GM21528 (cell line): Measurements from ENCODE around the gene ZSCAN1.

Source experiments
- ATAC-seq: cut with Tn5 transposase; IDR thresholded peaks from one replicate; pipeline ENCODE4 v1.9.1; 2021; ENCODE audit warnings: mild to moderate bottlenecking, moderate library complexity; ENCODE audit not compliant: unreplicated experiment, low FRiP score

ZSCAN1 gene

GRCh38 chr19:58038688-58039204 is 4.9 kb downstream of the ZSCAN1 start:
- ATAC-seq = no peak

GRCh38 chr19:58040751-58041525 is 7.1 kb downstream of the ZSCAN1 start:
- no peak for ATAC-seq

DNA sequence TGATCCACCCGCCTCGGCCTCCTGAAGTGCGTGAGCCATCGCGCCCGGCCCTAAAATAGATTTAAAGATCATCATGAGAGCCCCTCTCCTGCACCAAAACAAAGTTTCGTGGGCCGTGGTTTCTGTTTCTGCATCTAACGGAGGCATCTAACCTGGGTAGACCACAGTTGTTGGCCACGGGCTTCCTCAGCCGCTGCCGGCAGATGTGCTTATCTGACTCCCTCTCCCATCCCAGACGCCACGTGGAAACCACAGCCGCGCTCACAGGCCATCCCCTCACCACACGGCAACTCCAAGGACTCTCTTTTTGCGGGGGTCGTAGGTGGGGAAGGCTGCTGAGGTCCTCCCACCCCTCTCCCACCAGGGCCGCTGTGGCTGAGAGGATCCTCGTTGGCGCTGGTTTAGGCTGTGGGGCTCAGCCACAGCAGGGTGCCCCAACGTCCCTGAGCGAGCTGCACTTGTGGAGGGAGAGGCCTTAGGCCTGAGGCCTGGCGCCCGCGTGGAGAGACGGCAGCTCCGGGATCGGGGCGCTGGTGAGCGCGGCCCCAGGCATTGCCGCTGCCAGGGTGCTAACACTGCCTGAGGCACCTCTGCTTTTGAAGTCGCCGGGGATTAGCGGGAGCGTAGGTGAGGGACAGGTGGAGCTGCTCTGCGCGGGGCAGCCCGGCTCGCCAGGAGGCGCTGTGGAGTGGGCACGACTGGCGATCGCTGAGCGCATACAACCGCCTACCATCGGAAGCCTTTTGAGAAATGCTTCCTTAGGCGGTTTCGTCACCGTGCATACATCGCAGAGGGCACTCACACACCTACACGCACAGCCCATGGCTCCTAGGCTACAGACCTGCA is 8.9 kb downstream of the ZSCAN1 start:
- ATAC-seq = no peak

GRCh38 chr19:58044391-58044790 is 10.6 kb downstream of the ZSCAN1 start:
- no peak for ATAC-seq

GRCh38 chr19:58044886-58045285 is 11.1 kb downstream of the ZSCAN1 start:
- ATAC-seq = no peak

DNA sequence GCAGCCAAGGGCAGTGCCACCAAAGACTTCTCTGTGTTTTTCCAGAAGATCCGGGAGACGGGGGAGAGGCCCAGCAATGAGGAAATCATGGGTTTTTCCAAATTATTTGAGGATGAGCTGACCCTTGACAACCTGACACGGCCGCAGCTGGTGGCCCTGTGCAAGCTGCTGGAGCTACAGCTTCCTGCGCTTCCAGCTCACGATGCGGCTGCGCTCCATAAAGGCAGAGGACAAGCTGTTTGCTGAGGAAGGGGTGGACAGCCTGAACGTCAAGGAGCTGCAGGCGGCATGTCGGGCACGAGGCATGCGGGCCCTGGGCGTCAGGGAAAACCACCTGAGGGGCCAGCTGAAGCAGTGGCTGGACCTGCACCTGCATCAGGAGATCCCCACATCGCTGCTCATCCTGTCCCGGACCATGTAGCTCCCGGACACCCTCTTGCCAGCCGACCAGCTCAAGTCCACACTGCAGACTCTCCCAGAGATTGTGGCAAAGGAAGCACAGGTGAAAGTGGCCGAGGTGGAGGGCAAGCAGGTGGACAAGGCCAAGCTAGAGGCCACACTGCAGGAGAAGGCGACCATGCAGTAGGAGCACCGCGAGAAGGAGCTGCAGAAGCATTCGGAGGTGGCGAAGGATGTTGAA is 11.7 kb downstream of the ZSCAN1 start:
- no peak for ATAC-seq

- no peak for ATAC-seq
Measured at GRCh38 chr19:58046856-58047255, 13.0 kb downstream of the ZSCAN1 start.

- ATAC-seq = no peak
Measured at GRCh38 chr19:58047672-58048071, 13.8 kb downstream of the ZSCAN1 start.

GRCh38 chr19:58052256-58052655 is 18.4 kb downstream of the ZSCAN1 start:
- no peak for ATAC-seq

GRCh38 chr19:58053480-58054156 is 19.8 kb downstream of the ZSCAN1 start:
- no peak for ATAC-seq

DNA sequence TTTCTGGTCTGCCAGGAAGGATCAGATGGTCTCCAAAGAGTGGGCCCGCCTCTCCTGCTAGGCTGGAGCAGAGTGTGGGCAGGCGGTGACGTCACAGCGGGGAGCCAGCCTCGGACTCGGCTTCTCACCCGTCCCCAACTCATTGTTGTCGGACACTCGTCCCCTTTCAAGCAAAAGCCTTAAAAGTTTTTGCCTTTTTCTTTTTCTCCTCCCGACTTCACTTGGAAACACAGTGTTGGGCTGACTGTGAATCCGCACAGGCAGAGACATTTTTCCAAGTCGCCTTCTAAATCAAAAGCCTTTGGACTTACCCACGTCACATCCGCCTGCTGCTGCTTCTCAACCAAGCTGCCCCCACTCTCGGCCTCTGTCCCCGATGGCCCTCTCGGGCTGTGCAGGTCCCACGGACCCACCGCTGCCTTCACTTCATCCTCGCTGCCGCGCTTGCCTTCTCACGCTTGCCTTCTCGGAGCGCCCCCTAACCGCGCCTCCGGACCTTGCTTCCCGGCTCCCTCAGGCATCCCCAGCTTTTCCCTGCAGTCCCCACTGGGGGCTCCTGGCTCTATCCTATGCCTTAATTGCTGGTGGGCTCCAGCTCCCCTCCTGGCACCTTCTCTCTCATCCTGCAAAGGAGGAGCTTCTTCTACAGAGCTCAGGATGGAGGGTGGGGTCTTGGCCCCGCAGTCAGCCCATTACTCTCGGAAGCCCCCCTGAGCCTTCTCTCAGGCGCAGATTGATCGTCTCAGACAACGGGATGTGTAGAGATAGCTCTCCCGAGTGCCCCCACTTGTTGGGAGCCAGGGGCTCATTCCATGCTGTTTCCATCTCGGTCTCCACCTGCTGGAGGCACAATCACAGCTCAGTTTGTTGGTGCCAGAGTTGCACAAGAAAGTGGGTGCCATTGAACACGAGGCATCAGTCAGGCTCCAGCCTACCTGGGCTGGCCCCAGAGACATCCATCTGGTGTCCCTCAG is 21.4 kb downstream of the ZSCAN1 start:
- no peak for ATAC-seq

- ATAC-seq = no peak
Measured at GRCh38 chr19:58056261-58056660, 22.4 kb downstream of the ZSCAN1 start.

- no peak for ATAC-seq
Measured at GRCh38 chr19:58056861-58057260, 23.0 kb downstream of the ZSCAN1 start.

- no peak for ATAC-seq
Measured at GRCh38 chr19:58058467-58058866, 24.6 kb downstream of the ZSCAN1 start.

- ATAC-seq = no peak
Measured at GRCh38 chr19:58059003-58059670, 25.3 kb downstream of the ZSCAN1 start, which contains the start of gene ZNF135. Gene ZNF135, plus strand, starts transcription at chr19:58059282. Its CDS starts 721 bp downstream, at chr19:58060003.

- ATAC-seq = no peak
Measured at GRCh38 chr19:58059671-58060078, 25.9 kb downstream of the ZSCAN1 start.

DNA sequence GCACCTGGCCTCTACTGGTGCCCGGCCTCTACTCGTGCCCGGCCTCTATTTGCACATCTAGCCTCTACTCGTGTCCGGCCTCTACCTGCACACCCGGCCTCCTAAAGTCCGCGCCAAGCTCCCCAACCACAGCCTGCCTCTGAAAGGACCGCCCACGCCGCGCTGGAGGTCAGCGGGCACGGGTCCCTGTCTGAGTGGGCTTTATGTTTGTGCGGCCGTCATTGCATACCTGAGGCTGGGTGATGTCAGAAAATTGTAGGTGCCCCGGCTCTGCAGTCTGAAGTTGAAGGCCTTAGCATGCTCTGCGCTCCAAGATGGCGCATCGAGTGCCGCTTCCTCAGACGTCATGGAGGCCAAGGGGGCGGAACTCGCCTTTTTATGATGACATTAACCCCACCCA is 26.4 kb downstream of the ZSCAN1 start:
- ATAC-seq = no peak

DNA sequence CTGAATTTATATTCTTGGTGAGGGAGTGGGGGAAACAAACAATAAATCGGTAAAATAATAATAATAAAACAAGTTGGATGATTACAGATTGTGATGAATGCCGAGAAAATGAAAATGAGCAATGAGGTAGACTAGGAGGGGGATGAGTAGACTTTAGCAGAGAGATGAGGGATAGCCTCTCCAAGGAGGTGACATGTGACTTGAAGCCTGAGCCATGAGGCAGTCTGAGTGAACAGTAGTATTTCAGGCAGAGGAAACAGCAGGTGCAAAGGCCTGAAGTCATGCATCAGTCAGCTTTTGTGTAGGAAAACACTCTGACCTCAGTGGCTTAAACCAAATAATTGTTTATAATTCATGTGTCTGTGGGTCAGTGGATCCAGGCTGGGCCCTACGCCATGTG is 29.9 kb downstream of the ZSCAN1 start:
- no peak for ATAC-seq
